H1 (cell line): Measurements from ENCODE around the gene PDE1A.

Experiments used
- BRCA1 ChIP-seq: IDR thresholded peaks from 2 replicates; pipeline ENCODE4 v1.6.1; 2012; ENCODE audit warnings: low read depth, low read length, improper control_type of control experiment
- CTCF ChIP-seq, 3 experiments: IDR thresholded peaks; 1 replicate in 2 of 3; 2 replicates in 1 of 3; pipeline versions ENCODE4 v1.5.1 to v1.6.1; 2011; ENCODE audit warnings: low read length in 3 of 3, mild to moderate bottlenecking in 3 of 3, inconsistent platforms in 2 of 3, low read depth in 1 of 3, moderate library complexity in 1 of 3; ENCODE audit not compliant: insufficient read depth in 1 of 3; ENCODE audit errors: control extremely low read depth in 1 of 3
- JUND ChIP-seq: IDR thresholded peaks from 2 replicates; pipeline ENCODE4 v1.6.1; 2011; ENCODE audit warnings: mild to moderate bottlenecking, improper control_type of control experiment, low read length
- KDM1A ChIP-seq: fragments of 200-600, 300-600 bp; sonication (generic); IDR thresholded peaks from 2 replicates; pipeline ENCODE4 v1.7.1; 2016; ENCODE audit warnings: mild to moderate bottlenecking, low read length, borderline replicate concordance
- MAX ChIP-seq: IDR thresholded peaks from 2 replicates; pipeline ENCODE4 v1.6.1; 2012; ENCODE audit warnings: inconsistent platforms
- POLR2AphosphoS5 ChIP-seq: IDR thresholded peaks from 2 replicates; pipeline ENCODE4 v1.6.1; 2011; ENCODE audit warnings: low read depth, low read length
- SP1 ChIP-seq: IDR thresholded peaks from 2 replicates; pipeline ENCODE4 v1.6.1; 2011; ENCODE audit warnings: low read depth, low read length
- USF2 ChIP-seq: IDR thresholded peaks from 2 replicates; pipeline ENCODE4 v1.6.1; 2011; ENCODE audit warnings: low read length, improper control_type of control experiment

- TF ChIP-seq JUND = no peak
- TF ChIP-seq SP1 = no peak
- no peak for TF ChIP-seq CTCF (IDR thresholded peaks at IDR 0.05; ENCODE audit: control extremely low read depth in 1 of 3, insufficient read depth in 1 of 3, low read depth in 1 of 3, low read length in 3 of 3)
- no peak for TF ChIP-seq POLR2AphosphoS5
- TF ChIP-seq BRCA1 = no peak
- no peak for TF ChIP-seq USF2
- TF ChIP-seq MAX = no peak
- TF ChIP-seq KDM1A = no peak
These were observed 6.2 kb downstream of the PDE1A start for GRCh38 chr2:182420669-182421068.
